22Rv1 (cell line): ENCODE measurements around the gene SLC16A8.

Experiments
- CTCF ChIP-seq: fragments of 450-650 bp; IDR thresholded peaks from 2 replicates; pipeline ENCODE4 v1.5.1; 2017; ENCODE audit warnings: mild to moderate bottlenecking
- ZFX ChIP-seq: fragments of 450-650 bp; IDR thresholded peaks from 2 replicates; pipeline ENCODE4 v1.6.1; 2017; ENCODE audit warnings: antibody characterized with exemption, borderline replicate concordance

GRCh38 chr22:38051261-38051660, 32.7 kb downstream of the SLC16A8 start:
- no peak for TF ChIP-seq CTCF
- TF ChIP-seq ZFX = no peak
